ENCODE measurements around the gene DGLUCY. TPM values are rescaled to one million over a fixed set of nuclear protein-coding genes. Genes with fewer than 3 reads are reported as not detected.

DGLUCY gene
- total and polyA plus RNA-seq, 4 donors, result 17.9 to 58.1 (median 24.9) TPM

DNA sequence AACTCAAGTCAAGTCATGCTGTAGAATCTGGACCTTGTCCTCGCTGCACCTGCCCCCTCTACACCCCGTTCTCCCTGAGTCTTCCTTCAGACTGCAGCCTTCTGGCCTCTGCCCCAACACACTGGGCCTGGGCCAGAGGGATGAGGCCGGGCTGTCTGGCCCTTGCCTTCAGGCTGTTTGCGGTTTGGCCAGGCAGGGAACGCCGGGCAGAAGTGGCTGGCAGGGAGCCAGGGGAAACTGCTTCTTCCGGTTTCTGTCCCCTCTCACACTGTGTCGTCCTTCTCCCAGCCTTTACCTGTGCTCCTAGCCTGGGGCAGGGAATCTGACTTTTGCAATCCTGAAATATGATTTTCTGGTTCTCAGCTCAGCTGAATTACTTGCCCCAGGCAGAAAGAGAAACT is 13.5 kb downstream of the DGLUCY start:
- no peaks in the 10 kb centered on the region for H3K9me3 ChIP-seq (ENCODE audit: control insufficient read depth in 4 of 4, low read length in 3 of 4)
- no peak overlapping the region for H3K4me3 ChIP-seq (ENCODE audit: low read depth in 1 of 3, low read length in 3 of 3)
- no peaks in the 10 kb centered on the region for H3K27me3 ChIP-seq (ENCODE audit: control insufficient read depth in 4 of 4, insufficient read depth in 4 of 4, low read length in 3 of 4)
- H3K27ac ChIP-seq (ENCODE audit: low read depth in 1 of 2, low read length in 2 of 2), result no peak overlapping the region
- peaks cover 3 to 14% (median 8%) of the 10 kb centered on the region in 4 donors for H3K4me1 ChIP-seq (ENCODE audit: control insufficient read depth in 4 of 4, insufficient read depth in 4 of 4, low read length in 3 of 4)
- H3K36me3 ChIP-seq (ENCODE audit: control insufficient read depth in 4 of 4, insufficient read depth in 3 of 4, low read depth in 1 of 4, low read length in 3 of 4), result peaks cover 4 to 15% (median 7%) of the 10 kb centered on the region in 4 donors
- TF ChIP-seq RXRA (IDR thresholded peaks at IDR 0.05), result no peak
- TF ChIP-seq, protein P1, sequence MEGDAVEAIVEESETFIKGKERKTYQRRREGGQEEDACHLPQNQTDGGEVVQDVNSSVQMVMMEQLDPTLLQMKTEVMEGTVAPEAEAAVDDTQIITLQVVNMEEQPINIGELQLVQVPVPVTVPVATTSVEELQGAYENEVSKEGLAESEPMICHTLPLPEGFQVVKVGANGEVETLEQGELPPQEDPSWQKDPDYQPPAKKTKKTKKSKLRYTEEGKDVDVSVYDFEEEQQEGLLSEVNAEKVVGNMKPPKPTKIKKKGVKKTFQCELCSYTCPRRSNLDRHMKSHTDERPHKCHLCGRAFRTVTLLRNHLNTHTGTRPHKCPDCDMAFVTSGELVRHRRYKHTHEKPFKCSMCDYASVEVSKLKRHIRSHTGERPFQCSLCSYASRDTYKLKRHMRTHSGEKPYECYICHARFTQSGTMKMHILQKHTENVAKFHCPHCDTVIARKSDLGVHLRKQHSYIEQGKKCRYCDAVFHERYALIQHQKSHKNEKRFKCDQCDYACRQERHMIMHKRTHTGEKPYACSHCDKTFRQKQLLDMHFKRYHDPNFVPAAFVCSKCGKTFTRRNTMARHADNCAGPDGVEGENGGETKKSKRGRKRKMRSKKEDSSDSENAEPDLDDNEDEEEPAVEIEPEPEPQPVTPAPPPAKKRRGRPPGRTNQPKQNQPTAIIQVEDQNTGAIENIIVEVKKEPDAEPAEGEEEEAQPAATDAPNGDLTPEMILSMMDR (IDR thresholded peaks at IDR 0.05; ENCODE audit: low read depth, low read length, missing input control), result no peak
- no peak for TF ChIP-seq ATF3 (IDR thresholded peaks at IDR 0.05)
- TF ChIP-seq RAD21 (IDR thresholded peaks at IDR 0.05), result no peak
- TF ChIP-seq, protein P2, sequence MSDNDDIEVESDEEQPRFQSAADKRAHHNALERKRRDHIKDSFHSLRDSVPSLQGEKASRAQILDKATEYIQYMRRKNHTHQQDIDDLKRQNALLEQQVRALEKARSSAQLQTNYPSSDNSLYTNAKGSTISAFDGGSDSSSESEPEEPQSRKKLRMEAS (IDR thresholded peaks at IDR 0.05), result no peak
- TF ChIP-seq EGR1 (IDR thresholded peaks at IDR 0.05; ENCODE audit: low read depth in 2 of 2), result no peak
- TF ChIP-seq JUND (IDR thresholded peaks at IDR 0.05), result no peak
- no peak for TF ChIP-seq FOXA2 (IDR thresholded peaks at IDR 0.05)
- TF ChIP-seq HNF4A (conservative IDR thresholded peaks at IDR 0.05), result no peak
- TF ChIP-seq NR2F2 (IDR thresholded peaks at IDR 0.05), result no peak
- no peak for TF ChIP-seq GABPA (IDR thresholded peaks at IDR 0.05 in 1 of 2, conservative IDR thresholded peaks at IDR 0.05 in 1 of 2)
- TF ChIP-seq ZBTB33 (IDR thresholded peaks at IDR 0.05), result no peak
- no peak for TF ChIP-seq FOXA1 (IDR thresholded peaks at IDR 0.05)
- no peak for TF ChIP-seq SP1 (IDR thresholded peaks at IDR 0.05)
- WGBS, result 38% methylated on average over 8 of the region's 8 CpGs
- no peak overlapping the region for H3K9ac ChIP-seq (ENCODE audit: low read depth in 1 of 2, low read length in 2 of 2)
- no peak for DNase-seq (ENCODE audit: low spot score)

GRCh38 chr14:91127924-91128323 is 14.1 kb downstream of the DGLUCY start:
- WGBS, result 99% methylated on average over 4 of the region's 4 CpGs
- Histone ChIP-seq H3K27me3 (ENCODE audit: control insufficient read depth in 4 of 4, insufficient read depth in 4 of 4, low read length in 3 of 4) (no peaks in the 10 kb centered on the region), H3K9ac (ENCODE audit: low read depth in 1 of 2, low read length in 2 of 2) (no peak overlapping the region), H3K27ac (ENCODE audit: low read depth in 1 of 2, low read length in 2 of 2) (no peak overlapping the region), H3K9me3 (ENCODE audit: control insufficient read depth in 4 of 4, low read length in 3 of 4) (no peaks in the 10 kb centered on the region), H3K36me3 (ENCODE audit: control insufficient read depth in 4 of 4, insufficient read depth in 3 of 4, low read depth in 1 of 4, low read length in 3 of 4) (peaks cover 4 to 15% (median 8%) of the 10 kb centered on the region in 4 donors), H3K4me3 (ENCODE audit: low read depth in 1 of 3, low read length in 3 of 3) (no peak overlapping the region), H3K4me1 (ENCODE audit: control insufficient read depth in 4 of 4, insufficient read depth in 4 of 4, low read length in 3 of 4) (peaks cover 3 to 14% (median 8%) of the 10 kb centered on the region in 4 donors)
- no peak for TF ChIP-seq RXRA (IDR thresholded peaks at IDR 0.05)
- TF ChIP-seq FOXA2 (IDR thresholded peaks at IDR 0.05), result no peak
- TF ChIP-seq HNF4A (conservative IDR thresholded peaks at IDR 0.05), result no peak
- TF ChIP-seq ATF3 (IDR thresholded peaks at IDR 0.05), result no peak
- no peak for TF ChIP-seq NR2F2 (IDR thresholded peaks at IDR 0.05)
- no peak for TF ChIP-seq EGR1 (IDR thresholded peaks at IDR 0.05; ENCODE audit: low read depth in 2 of 2)
- no peak for TF ChIP-seq TAF1 (conservative IDR thresholded peaks at IDR 0.05)
- TF ChIP-seq, protein P2 (IDR thresholded peaks at IDR 0.05), result no peak
- no peak for TF ChIP-seq JUND (IDR thresholded peaks at IDR 0.05)
- no peak for TF ChIP-seq ZBTB33 (IDR thresholded peaks at IDR 0.05)
- no peak for TF ChIP-seq GABPA (IDR thresholded peaks at IDR 0.05 in 1 of 2, conservative IDR thresholded peaks at IDR 0.05 in 1 of 2)
- TF ChIP-seq, protein P1 (IDR thresholded peaks at IDR 0.05; ENCODE audit: low read depth, low read length, missing input control), result no peak
- no peak for TF ChIP-seq RAD21 (IDR thresholded peaks at IDR 0.05)
- TF ChIP-seq HNF4G (IDR thresholded peaks at IDR 0.05), result no peak
- no peak for TF ChIP-seq SP1 (IDR thresholded peaks at IDR 0.05)
- no peak for TF ChIP-seq YY1 (IDR thresholded peaks at IDR 0.05)
- no peak for DNase-seq (ENCODE audit: low spot score)

Measured in liver (tissue), 9 donors.